HG03159 (cell line): ENCODE results near the gene INSIG2.

Source experiments
- ATAC-seq: cut with Tn5 transposase; IDR thresholded peaks from one replicate; pipeline ENCODE4 v1.9.1; 2021; ENCODE audit warnings: mild to moderate bottlenecking, moderate library complexity; ENCODE audit not compliant: unreplicated experiment

The INSIG2 gene

DNA sequence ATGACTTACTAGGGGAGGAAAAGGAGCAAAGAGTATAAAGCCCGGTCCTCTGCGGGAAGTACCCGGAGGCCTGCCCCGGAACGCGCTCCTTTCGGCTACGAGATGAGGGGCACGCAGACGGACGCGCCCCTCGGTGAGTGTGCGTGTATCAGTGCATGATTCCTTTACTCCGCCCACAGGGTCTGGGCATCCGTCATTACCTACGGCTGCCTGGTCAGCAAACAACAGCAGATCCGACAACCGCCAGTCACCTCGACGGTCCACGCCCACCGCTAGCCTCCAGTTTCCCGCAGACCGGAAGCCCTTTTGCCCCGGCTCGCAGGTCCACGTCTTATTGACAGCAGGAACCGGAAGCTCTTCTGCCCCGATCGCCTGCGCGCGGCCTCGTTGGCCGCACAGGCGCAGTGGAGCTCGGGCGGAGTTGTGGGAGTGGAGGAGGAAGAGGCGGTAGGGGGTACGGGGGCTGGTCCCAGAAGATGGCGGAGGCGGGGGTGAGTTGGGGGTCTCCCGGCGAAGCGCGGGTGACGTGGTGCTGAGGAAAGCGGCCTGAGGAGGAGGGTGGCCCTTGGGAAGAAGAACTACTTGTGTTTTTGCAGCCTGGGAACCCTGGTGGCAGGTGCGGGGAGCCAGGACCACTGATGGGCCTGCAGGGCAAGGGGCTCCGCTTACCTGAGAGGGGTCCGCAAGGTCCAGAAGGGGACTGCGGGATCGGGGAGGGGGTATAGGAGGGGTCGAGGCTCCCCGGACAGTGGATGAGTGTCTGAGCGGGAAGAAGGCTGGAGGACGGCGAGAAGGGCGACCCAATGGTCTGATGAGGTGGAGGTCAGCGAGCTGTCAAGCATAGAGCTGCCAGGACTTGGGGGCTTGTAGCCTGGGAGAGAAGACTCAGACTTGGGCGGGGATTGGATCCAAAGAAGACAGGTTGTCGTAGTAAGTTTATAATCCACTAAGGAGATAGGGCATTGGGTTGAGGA, at the start of gene INSIG2:
TSS of gene INSIG2 (plus strand) at position 421 of the 974 bp plus-strand sequence. CDS start 8,086 bp downstream, outside the sequence.
- peak; percentile 93 for ATAC-seq

- ATAC-seq: no peak
Measured at GRCh38 chr2:118040891-118041290, 47.4 kb upstream of the INSIG2 start.

DNA sequence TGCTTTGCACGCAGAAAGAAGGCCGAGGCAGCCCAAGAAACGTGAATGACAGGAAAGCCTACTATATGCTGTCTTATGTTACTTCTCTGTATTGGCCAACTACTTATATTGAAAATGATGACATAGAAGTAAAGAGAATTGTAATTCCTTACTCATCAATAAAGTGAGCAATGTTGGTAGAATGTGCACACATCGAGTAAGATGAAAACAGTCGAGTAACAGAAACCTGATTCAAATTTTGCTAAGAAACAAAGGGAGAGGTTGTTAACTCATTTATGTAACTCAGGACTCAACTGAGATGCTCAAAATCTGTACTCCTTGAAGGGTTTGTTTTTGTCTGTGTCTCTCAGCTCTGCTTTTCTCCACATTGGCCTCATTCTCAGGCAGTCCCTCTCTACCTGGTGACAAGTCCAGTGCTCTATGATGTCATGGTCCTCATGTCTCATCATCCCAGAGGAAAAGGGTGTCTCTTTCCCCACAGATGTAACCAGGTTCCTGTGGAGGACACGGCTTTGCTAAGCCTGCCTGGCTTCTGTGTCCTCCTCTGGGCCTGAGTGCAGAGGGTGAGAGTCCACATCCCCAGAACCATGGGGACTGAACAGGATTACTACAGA, 44.1 kb upstream of the INSIG2 start:
- ATAC-seq: no peak

DNA sequence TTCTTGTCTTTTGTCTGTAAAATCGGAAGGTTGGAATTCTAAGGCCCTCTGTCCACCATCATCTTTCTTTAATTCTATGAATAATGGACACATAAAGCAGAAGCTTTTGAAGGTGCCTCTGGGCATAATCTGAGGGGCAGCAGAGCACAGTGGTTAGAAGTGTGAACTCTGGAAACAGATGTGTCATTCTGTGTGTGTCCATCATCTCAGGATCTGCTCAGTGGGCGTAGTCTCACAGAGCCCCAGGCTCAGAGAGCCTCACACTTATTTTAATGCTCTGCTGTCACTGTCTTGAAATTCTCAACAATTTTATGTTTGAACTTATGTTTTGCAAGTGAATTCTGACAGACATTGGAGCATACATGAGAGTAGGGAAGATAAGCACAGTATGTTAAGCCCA, 43.4 kb upstream of the INSIG2 start:
- no peak for ATAC-seq

DNA sequence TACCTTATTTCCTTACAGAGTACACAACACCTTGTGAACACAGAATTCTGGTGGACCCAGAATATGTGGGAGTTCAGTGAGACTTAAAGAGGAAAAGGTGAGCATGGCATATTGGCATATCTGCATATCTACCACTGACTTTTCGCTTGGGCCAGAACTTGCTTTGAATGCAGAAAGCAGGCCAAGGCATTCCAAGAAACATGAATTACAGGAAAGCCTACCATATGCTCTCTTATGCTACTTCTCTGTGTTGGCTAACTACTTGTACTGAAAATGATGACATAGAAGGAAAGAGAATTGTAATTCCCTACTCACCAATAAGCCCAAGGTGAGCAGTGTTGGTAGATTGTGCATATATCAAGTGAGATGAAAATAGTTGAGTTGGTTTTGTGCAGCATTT, 43.0 kb upstream of the INSIG2 start:
- no peak for ATAC-seq

GRCh38 chr2:118046634-118047210, 41.5 kb upstream of the INSIG2 start:
- no peak for ATAC-seq

DNA sequence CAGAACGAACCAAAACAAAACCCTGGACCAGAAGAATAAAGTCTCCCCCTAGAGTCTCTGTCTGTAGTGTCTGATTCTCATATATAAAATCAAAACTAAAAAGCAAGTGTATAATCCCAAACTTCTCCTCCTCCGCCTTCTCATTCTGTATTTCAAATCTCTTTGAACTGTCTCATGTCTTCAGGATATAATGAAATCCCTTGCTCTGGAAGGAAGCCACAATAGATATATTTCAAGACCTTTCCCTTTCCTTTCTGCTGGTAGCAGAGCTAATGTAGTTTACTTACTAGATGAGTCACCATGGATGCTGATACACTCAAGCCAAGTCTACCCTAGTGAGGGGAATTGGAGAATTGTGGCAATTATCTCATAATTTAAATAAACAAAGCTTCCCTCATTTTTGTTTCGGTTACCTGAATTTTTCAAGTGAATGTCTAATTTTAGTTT, 40.9 kb upstream of the INSIG2 start:
- ATAC-seq: no peak

GRCh38 chr2:118048401-118048800, 39.9 kb upstream of the INSIG2 start:
- no peak for ATAC-seq

- ATAC-seq: no peak
Measured at GRCh38 chr2:118049140-118049815, 39.0 kb upstream of the INSIG2 start.

- no peak for ATAC-seq
Measured at GRCh38 chr2:118049816-118050140, 38.5 kb upstream of the INSIG2 start.

- ATAC-seq: no peak
Measured at GRCh38 chr2:118050386-118050785, 37.9 kb upstream of the INSIG2 start.

DNA sequence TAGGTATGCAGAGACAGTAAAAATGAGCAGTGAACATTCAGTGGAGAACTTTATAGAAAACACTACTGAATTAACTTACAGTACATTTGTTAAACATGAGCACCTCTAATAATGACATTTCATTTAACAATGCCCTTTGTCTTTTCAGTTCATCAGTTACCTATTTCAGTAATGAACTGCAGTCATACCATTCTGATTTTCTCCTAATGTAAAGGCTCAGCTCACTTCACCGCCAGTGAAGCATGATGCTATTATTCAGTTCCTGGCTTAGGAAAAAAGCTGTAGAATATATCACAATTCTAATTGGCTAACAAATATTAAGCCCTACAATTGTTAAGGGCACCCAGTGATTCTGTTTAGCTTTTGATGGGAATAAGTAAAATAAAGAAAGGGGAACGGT, 37.3 kb upstream of the INSIG2 start:
- ATAC-seq: no peak

- no peak for ATAC-seq
Measured at GRCh38 chr2:118051826-118052358, 36.4 kb upstream of the INSIG2 start.

GRCh38 chr2:118052474-118052873, 35.8 kb upstream of the INSIG2 start:
- no peak for ATAC-seq

DNA sequence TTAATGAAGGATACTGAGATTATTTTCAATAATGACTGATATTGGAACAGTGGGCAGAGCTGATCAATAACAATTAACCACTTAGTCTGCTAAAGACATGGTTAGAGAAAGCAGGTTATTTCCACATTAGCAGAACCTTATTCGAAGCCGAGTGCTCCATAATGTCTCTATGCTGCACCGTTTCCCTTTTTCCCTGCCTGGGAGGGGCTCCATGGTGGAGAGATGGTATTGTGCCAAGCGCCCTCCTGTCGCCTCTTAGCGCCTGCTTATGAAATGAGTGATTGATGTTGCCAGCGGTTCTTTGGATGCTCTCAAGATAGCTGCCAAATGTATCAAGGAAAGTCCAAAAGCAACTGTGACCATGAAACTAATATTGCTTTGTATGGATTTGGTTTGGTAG, 34.6 kb upstream of the INSIG2 start:
- no peak for ATAC-seq

DNA sequence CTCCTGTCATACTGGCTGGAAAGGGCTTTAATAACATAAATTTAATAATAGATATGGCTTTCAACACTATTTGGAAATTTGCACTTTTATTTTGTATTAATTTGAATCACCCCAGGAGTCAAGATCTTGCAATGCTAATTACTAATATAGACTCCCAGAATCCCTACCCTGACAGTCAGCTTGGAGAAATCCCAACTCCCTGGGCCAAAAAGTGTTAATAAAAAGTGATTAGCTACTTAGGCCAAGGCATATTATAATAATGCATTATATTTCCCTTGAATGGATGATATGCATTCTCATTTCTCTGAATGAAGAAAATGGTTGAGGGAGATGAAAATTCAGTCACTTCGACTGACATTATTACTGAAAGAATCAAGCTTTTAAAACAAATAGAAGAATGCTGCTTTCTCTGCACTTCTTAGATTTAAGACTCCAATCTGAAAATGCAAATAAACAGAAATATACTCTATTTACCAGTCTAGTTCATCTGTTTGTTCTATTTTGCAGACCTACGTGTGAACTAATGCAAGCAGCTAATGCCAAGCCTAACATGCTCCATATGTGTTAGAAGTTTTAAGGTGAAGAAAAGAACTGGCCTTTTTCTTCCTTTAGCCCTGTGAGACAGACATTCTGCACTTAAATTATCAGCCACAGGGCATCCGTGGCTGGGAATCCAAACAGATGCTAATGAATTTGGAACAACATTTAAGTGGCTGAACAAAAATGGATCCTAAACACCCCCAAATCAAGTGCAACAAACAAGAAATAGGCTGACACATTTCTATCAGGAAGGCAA, 33.9 kb upstream of the INSIG2 start:
- ATAC-seq: no peak

DNA sequence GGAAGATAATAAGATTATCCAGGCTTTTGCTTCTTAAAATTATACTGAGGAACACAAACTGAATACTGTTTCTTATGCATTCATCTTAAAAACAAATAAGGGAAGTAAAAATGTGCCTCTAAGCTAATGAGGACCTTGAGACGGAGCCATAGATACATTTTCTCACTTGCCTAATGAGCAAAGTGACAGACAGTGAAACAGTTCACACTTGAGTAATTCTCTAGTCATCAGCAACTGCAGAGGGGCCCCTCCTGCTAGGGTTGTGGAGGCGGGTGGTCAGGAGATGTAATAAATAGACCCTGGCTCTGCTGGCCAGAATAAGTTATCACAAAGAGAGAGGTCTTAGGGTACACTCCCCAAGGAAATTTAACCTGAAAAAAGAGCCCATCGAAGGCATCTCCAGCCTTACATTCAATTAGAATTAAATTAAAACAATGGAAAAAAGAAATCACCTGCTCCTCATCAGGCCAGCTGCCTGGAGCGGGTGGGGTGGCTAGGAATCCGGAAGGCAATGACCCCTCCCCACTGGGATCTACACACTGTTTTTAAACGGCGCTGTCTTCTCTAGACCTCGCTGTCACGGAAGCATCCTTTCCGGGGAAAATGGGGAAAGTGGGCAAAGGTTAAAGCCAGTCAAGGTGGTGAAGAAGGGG, 32.6 kb upstream of the INSIG2 start:
- peak; percentile 78 for ATAC-seq

- peak; percentile 90 for ATAC-seq
Measured at GRCh38 chr2:118056165-118056534, 32.1 kb upstream of the INSIG2 start.

GRCh38 chr2:118056801-118057200, 31.5 kb upstream of the INSIG2 start:
- ATAC-seq: no peak

DNA sequence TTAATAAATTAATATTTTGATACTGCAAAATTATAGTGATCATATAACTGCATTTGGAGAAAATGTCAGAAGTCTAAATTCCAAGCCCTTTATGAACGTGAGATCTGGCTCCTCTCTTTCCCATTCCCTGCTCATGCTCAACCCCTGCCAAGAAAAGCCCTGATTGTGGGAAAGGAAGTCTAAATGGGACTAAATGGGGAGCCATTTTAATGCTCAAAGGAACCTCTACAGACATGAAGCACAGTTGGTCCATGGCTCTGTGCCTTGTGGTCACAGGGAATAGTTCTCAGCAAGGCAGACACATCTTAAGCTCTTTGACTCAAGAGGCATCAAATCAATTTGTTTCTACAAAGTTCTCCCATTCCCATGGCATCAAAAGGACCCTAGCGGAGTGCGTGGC, 29.3 kb upstream of the INSIG2 start:
- ATAC-seq: no peak
